ENCODE measurements around the gene KIF2A. TPM values are rescaled to one million over a fixed set of nuclear protein-coding genes. Genes with fewer than 3 reads are reported as not detected.

Gene KIF2A
- total and polyA plus RNA-seq, 4 donors = 3.5 to 64.3 (median 20.3) TPM

DNA sequence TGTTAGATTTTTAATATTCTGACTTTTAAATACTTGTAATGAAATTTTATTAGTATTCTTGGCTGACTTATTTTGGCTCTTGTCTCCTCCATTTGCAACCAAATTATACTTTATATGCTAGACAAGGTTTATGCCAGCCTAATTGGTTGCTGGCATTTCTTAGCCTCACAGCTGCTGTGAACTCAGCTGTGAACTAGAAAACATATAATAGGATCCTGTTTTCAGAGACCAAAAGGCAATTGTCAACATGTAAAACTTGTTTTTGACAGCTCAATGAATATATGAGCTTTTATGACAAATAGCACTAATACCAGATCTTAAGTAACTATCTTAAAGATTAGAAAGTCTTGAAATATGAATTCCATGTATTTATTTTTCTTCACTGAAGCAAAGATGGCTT is 25.9 kb downstream of the KIF2A start:
- H3K9me3 ChIP-seq (ENCODE audit: control insufficient read depth in 4 of 4, insufficient read depth in 3 of 4, low read length in 3 of 4) = no peaks in the 10 kb centered on the region

DNA sequence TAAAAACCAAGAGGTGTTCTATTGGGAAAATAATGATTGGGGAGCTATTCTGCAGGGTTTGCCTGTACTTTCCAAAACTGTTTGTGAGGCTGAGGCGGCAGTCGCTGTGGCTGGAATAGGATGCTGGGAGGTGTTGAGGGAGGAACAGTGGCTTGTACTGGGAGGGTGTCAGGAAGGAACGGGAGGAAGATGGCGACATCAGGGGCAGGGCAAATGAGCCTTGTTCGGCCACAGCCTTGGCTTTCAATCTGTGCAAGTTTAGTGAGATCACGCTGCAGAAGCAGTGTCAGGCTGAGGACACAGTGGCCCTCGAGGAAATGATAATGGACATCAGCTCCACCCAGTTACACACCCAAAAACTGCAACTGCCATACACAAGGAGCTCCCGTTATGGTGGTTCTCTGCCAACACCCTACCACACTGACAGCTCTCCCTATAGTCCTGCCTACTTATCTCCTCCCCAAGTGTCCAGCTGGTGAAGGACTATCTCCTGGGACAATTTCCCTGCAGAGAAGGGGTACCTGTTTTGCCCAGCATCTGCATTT is 27.3 kb downstream of the KIF2A start:
- Histone ChIP-seq H3K36me3 (ENCODE audit: control insufficient read depth in 4 of 4, insufficient read depth in 4 of 4, low read length in 4 of 4) (peaks cover 0 to 7% (median 0%) of the 10 kb centered on the region in 4 donors), H3K4me3 (no peak overlapping the region), H3K27ac (ENCODE audit: low read depth in 1 of 2, low read length in 1 of 2) (no peak overlapping the region), H3K27me3 (ENCODE audit: control insufficient read depth in 3 of 3, insufficient read depth in 3 of 3, low read length in 2 of 3) (no peaks in the 10 kb centered on the region), H3K4me1 (ENCODE audit: control insufficient read depth in 5 of 5, insufficient read depth in 5 of 5, low read length in 5 of 5) (peaks cover 0 to 9% (median 0%) of the 10 kb centered on the region in 5 donors), H3K9ac (ENCODE audit: insufficient read depth in 1 of 2, low read length in 2 of 2) (no peak overlapping the region), H3K9me3 (ENCODE audit: control insufficient read depth in 4 of 4, insufficient read depth in 3 of 4, low read length in 3 of 4) (no peaks in the 10 kb centered on the region)
- WGBS, 2 donors = 33 to 78% methylated on average over 8 of the region's 8 CpGs
- DNase-seq (no peak), ATAC-seq (ENCODE audit: insufficient read depth, low FRiP score) (no peak)
- TF ChIP-seq, protein P1, sequence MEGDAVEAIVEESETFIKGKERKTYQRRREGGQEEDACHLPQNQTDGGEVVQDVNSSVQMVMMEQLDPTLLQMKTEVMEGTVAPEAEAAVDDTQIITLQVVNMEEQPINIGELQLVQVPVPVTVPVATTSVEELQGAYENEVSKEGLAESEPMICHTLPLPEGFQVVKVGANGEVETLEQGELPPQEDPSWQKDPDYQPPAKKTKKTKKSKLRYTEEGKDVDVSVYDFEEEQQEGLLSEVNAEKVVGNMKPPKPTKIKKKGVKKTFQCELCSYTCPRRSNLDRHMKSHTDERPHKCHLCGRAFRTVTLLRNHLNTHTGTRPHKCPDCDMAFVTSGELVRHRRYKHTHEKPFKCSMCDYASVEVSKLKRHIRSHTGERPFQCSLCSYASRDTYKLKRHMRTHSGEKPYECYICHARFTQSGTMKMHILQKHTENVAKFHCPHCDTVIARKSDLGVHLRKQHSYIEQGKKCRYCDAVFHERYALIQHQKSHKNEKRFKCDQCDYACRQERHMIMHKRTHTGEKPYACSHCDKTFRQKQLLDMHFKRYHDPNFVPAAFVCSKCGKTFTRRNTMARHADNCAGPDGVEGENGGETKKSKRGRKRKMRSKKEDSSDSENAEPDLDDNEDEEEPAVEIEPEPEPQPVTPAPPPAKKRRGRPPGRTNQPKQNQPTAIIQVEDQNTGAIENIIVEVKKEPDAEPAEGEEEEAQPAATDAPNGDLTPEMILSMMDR (IDR thresholded peaks at IDR 0.05; ENCODE audit: control extremely low read depth, extremely low read depth) = no peak

More for the DNA sequence above, 25.9 kb downstream of the KIF2A start:
- ATAC-seq (ENCODE audit: insufficient read depth, low FRiP score) (no peak), DNase-seq (peak in 2 of 3 donors; percentile 25 to 29)
- H3K27me3 ChIP-seq (ENCODE audit: control insufficient read depth in 3 of 3, insufficient read depth in 3 of 3, low read length in 2 of 3) = no peaks in the 10 kb centered on the region
- TF ChIP-seq, protein P1 (IDR thresholded peaks at IDR 0.05; ENCODE audit: control extremely low read depth, extremely low read depth) = no peak
- H3K9ac ChIP-seq (ENCODE audit: insufficient read depth in 1 of 2, low read length in 2 of 2) = no peak overlapping the region
- H3K27ac ChIP-seq (ENCODE audit: low read depth in 1 of 2, low read length in 1 of 2) = no peak overlapping the region
- no peak overlapping the region for H3K4me3 ChIP-seq
- H3K4me1 ChIP-seq (ENCODE audit: control insufficient read depth in 5 of 5, insufficient read depth in 5 of 5, low read length in 5 of 5) = peaks cover 0 to 9% (median 2%) of the 10 kb centered on the region in 5 donors
- H3K36me3 ChIP-seq (ENCODE audit: control insufficient read depth in 4 of 4, insufficient read depth in 4 of 4, low read length in 4 of 4) = peaks cover 0 to 8% (median 0%) of the 10 kb centered on the region in 4 donors

DNA sequence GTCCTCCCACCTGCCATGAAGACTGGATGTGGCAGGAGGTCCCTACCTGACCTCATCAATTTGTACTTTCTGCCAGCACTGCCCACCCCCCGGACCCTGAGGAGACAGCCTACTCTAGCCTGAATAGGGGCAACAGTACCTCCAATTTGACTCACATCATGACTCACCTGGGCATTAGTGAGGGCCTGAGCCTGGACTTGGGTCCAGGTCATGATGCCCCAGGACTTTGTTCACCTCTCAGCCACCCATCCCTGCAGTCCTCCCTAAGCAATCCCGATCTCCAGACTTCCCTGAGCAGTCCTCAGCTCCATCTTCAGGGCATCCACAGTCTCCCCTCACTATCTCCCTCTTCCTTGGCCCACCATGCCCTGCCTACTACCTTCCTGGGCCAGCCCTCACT is 28.1 kb downstream of the KIF2A start:
- Histone ChIP-seq H3K36me3 (ENCODE audit: control insufficient read depth in 4 of 4, insufficient read depth in 4 of 4, low read length in 4 of 4) (peaks cover 0 to 7% (median 0%) of the 10 kb centered on the region in 4 donors), H3K4me1 (ENCODE audit: control insufficient read depth in 5 of 5, insufficient read depth in 5 of 5, low read length in 5 of 5) (peaks cover 0 to 9% (median 0%) of the 10 kb centered on the region in 5 donors), H3K4me3 (no peak overlapping the region), H3K9ac (ENCODE audit: insufficient read depth in 1 of 2, low read length in 2 of 2) (no peak overlapping the region), H3K9me3 (ENCODE audit: control insufficient read depth in 4 of 4, insufficient read depth in 3 of 4, low read length in 3 of 4) (no peaks in the 10 kb centered on the region), H3K27me3 (ENCODE audit: control insufficient read depth in 3 of 3, insufficient read depth in 3 of 3, low read length in 2 of 3) (no peaks in the 10 kb centered on the region), H3K27ac (ENCODE audit: low read depth in 1 of 2, low read length in 1 of 2) (no peak overlapping the region)
- ATAC-seq (ENCODE audit: insufficient read depth, low FRiP score) (no peak), DNase-seq (no peak)
- TF ChIP-seq, protein P1 (IDR thresholded peaks at IDR 0.05; ENCODE audit: control extremely low read depth, extremely low read depth) = no peak
- 92 to 100% methylated on average over 2 of the region's 2 CpGs for WGBS, 2 donors

DNA sequence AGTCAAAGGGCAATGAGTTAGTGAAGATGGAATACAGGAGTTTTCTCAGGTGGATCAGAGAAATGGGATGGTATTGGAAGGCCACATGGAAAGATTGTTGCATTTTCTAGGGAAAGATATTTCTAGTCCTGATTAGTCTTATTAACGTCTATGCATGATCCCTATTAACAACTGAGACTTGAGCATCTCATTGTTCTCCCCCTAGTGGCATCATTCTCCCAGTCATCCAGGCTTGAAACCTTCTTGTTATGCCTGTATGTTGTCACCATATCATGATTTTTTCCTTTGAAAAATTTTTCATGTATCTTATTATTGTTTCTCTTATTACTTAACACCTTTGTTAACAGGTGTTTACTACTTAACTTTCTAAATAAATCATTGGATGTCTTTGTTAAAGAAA is 34.4 kb downstream of the KIF2A start:
- ATAC-seq (ENCODE audit: insufficient read depth, low FRiP score) (no peak), DNase-seq (peak in 2 of 3 donors; percentile 18 to 23)
- Histone ChIP-seq H3K36me3 (ENCODE audit: control insufficient read depth in 4 of 4, insufficient read depth in 4 of 4, low read length in 4 of 4) (no peaks in the 10 kb centered on the region), H3K27me3 (ENCODE audit: control insufficient read depth in 3 of 3, insufficient read depth in 3 of 3, low read length in 2 of 3) (no peaks in the 10 kb centered on the region), H3K9ac (ENCODE audit: insufficient read depth in 1 of 2, low read length in 2 of 2) (no peak overlapping the region), H3K27ac (ENCODE audit: low read depth in 1 of 2, low read length in 1 of 2) (no peak overlapping the region), H3K4me3 (no peak overlapping the region), H3K4me1 (ENCODE audit: control insufficient read depth in 5 of 5, insufficient read depth in 5 of 5, low read length in 5 of 5) (peaks cover 0 to 2% (median 0%) of the 10 kb centered on the region in 5 donors), H3K9me3 (ENCODE audit: control insufficient read depth in 4 of 4, insufficient read depth in 3 of 4, low read length in 3 of 4) (no peaks in the 10 kb centered on the region)
- 0% methylated on average over 1 of the region's 1 CpG for WGBS, 2 donors
- TF ChIP-seq, protein P1 (IDR thresholded peaks at IDR 0.05; ENCODE audit: control extremely low read depth, extremely low read depth) = no peak
